Testis (tissue), 2 donors: Measurements from ENCODE around the gene C1orf21.

Source experiments
- POLR2A ChIP-seq: fragments of 450-650 bp; IDR thresholded peaks from one replicate; pipeline ENCODE4 v1.6.1; 2017; ENCODE audit warnings: antibody characterized with exemption, mild to moderate bottlenecking, moderate library complexity
- TF ChIP-seq, protein P1 (sequence below), 3 experiments: fragments of 450-650 bp in 2 of 3; fragments of 200-600 bp in 1 of 3; sonication (generic) in 1 of 3; IDR thresholded peaks; one replicate each; pipeline ENCODE4 v1.5.1; 2016 to 2019; ENCODE audit warnings: antibody characterized with exemption in 3 of 3, mild to moderate bottlenecking in 2 of 3, moderate library complexity in 1 of 3

DNA sequence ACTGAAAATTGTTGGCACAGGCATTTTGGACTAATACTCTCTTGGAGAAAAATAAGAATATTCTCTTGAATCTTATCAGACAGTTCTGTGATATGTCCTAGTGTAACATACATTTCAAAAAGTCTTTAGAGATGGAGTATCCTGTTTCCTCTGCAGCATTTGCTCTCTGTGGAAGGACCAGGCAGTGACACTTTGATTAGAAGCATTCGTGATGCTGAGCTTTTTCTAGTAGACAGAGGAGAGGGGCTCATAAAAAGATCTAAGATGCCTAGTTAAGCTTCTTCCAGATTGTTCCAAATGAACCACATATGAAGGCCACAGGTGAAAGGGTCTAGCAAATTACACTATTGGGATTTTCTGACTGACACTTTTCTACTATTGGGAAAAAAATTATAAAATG, 120.3 kb downstream of the C1orf21 start:
- TF ChIP-seq, protein P1, sequence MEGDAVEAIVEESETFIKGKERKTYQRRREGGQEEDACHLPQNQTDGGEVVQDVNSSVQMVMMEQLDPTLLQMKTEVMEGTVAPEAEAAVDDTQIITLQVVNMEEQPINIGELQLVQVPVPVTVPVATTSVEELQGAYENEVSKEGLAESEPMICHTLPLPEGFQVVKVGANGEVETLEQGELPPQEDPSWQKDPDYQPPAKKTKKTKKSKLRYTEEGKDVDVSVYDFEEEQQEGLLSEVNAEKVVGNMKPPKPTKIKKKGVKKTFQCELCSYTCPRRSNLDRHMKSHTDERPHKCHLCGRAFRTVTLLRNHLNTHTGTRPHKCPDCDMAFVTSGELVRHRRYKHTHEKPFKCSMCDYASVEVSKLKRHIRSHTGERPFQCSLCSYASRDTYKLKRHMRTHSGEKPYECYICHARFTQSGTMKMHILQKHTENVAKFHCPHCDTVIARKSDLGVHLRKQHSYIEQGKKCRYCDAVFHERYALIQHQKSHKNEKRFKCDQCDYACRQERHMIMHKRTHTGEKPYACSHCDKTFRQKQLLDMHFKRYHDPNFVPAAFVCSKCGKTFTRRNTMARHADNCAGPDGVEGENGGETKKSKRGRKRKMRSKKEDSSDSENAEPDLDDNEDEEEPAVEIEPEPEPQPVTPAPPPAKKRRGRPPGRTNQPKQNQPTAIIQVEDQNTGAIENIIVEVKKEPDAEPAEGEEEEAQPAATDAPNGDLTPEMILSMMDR (IDR thresholded peaks at IDR 0.05), result no peak
- TF ChIP-seq POLR2A, result no peak
